Activated gamma-delta T cell (primary cell): ENCODE measurements around the gene PCDHA4.

ENCODE experiments used
- DNase-seq: peaks from one replicate; lab custom pipeline; 2025; lab: John Stamatoyannopoulos, UW

PCDHA4 gene

GRCh38 chr5:140855772-140856674 is 49.2 kb downstream of the PCDHA4 start, which contains the start of gene PCDHA10:
Gene PCDHA10, plus strand, starts transcription at chr5:140855897. Its CDS starts 152 bp downstream, at chr5:140856049.
- DNase-seq: no peak

GRCh38 chr5:140857177-140857986 is 50.5 kb downstream of the PCDHA4 start:
- no peak for DNase-seq

DNA sequence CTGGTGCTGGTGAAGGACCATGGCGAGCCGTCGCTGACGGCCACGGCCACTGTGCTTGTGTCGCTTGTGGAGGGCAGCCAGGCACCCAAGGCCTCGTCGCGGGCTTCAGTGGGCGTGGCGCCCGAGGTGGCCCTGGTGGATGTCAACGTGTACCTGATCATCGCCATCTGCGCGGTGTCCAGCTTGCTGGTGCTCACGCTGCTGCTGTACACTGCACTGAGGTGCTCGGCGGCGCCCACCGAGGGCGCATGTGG is 51.0 kb downstream of the PCDHA4 start:
- no peak for DNase-seq

DNA sequence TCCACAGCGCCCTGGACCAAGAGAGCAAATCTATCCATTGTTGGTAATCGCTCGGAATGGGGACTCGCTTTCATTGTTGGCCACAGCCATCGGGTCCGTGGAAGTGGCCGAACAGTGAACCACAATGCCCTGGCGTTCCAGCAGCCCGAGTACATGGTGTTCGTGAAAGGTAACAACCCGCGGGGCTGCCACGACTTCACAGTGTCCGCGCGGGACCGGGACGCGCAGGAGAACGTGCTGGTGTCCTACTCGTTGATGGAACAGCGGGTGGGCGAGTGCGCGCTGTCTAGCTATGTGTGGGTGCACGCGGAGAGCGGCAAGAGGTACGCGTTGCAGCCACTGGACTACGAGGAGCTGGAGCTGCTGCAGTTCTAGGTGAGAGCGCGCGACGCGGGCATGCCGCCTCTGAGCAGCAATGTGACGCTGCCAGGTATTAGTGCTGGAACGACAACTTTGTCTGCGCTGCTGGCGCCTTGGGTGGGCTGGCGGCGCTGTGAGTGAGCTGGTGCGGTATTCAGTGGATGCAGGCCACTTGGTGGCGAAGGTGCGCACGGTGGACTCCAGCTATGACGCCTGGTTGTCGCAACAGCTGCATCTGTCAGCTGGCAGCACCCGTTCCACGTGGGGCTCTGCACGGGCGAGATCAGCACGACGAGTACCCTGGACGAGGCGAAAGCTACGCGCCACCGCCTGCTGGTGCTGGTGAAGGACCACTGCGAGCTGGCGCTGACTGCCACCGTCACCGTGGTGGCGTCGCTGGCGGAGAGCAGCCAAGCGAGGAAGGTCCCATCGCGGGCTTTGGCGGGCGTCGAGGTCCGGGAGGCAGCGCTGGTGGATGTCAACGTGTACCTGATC is 55.8 kb downstream of the PCDHA4 start:
- DNase-seq: no peak
